PFSK-1 (cell line): ENCODE measurements around the gene RPTOR.

Experiments
- POLR2AphosphoS5 ChIP-seq: IDR thresholded peaks from 2 replicates; pipeline ENCODE4 v1.6.1; 2012; ENCODE audit warnings: low read depth, mild to moderate bottlenecking, control low read depth, low read length, moderate library complexity
- TAF1 ChIP-seq: IDR thresholded peaks from 2 replicates; pipeline ENCODE4 v1.6.1; 2012; ENCODE audit warnings: low read length, control low read depth, borderline replicate concordance; ENCODE audit not compliant: insufficient read depth

GRCh38 chr17:80671039-80671824 lies 126.6 kb downstream of the RPTOR start:
- TF ChIP-seq TAF1 (no peak), POLR2AphosphoS5 (no peak)
